ENCODE data around the gene ACOX1. TPM values are rescaled to one million over a fixed set of nuclear protein-coding genes. Genes with fewer than 3 reads are reported as not detected.

Gene ACOX1
- total RNA-seq, 1 donor from 2014 or later = 32.4 TPM

DNA sequence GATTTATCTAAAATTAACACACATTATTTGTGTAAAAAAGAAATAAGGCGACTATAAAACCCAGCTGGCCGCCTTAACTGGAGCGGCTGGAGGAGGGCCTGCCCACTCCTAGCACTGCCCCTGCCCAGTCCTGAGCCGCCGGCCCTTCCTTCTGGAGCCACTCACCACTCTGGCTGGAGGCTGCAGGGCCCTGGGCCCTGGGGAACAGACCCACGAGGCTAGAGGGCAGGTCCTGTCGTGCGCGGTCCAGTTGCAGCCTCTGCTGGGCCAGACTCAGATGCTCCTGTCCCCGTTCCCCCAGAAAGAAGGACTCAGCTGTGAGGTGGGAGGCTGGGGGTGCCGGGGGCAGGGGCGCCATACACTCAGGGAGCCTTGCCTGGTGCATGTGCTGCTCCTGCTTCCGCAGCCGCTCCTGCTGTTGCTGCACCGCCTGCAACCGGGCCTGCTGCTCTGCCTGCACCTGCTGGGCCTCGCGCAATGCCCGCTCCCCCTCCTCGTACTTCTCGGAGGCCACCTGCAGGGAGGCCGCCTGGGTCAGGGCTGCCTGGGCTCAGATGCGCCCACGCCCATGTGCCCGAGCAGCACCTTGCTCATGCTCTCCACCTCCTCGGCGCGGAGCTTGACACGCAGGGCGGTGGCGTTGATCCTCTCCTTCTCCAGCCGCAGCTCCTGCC is 65.3 kb downstream of the ACOX1 start:
- no peaks in the 10 kb centered on the region for H3K9me3 ChIP-seq (ENCODE audit: control insufficient read depth in 3 of 3, low read length in 3 of 3)
- H3K4me1 ChIP-seq (ENCODE audit: control insufficient read depth in 3 of 3, insufficient read depth in 3 of 3, low read length in 3 of 3) = no peaks in the 10 kb centered on the region
- H3K4me3 ChIP-seq (ENCODE audit: low read length in 3 of 3) = no peak overlapping the region
- H3K27ac ChIP-seq (ENCODE audit: low read depth, low read length) = no peak overlapping the region
- peaks cover 3 to 12% (median 4%) of the 10 kb centered on the region in 3 donors for H3K36me3 ChIP-seq (ENCODE audit: control insufficient read depth in 3 of 3, insufficient read depth in 3 of 3, low read length in 3 of 3)
- H3K9ac ChIP-seq (ENCODE audit: low read depth in 1 of 3, low read length in 3 of 3) = no peak overlapping the region
- H3K27me3 ChIP-seq (ENCODE audit: control insufficient read depth in 3 of 3, insufficient read depth in 3 of 3, low read length in 3 of 3) = no peaks in the 10 kb centered on the region

DNA sequence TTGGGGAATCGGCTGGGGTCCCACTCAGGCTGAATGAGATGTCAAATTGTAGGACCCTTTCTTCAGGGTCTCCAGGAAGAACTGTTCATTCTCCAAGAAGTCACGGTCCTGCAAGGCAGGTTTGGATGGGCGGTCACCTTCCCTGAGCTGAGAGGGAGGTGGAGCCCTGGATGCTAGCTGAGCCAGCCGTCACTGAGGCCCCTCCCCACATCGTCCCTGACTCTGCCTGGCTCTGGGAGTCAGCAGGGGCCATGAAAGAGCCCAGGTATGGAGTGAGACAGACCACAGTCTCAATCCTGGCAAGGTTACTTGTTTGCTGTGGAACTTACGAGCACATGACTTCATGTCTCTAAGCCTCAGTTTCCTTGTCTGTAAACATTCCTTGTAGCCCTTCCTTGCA is 68.3 kb downstream of the ACOX1 start:
- H3K9me3 ChIP-seq (ENCODE audit: control insufficient read depth in 3 of 3, low read length in 3 of 3) = no peaks in the 10 kb centered on the region
- no peak overlapping the region for H3K4me3 ChIP-seq (ENCODE audit: low read length in 3 of 3)
- H3K4me1 ChIP-seq (ENCODE audit: control insufficient read depth in 3 of 3, insufficient read depth in 3 of 3, low read length in 3 of 3) = no peaks in the 10 kb centered on the region
- no peak overlapping the region for H3K27ac ChIP-seq (ENCODE audit: low read depth, low read length)
- H3K27me3 ChIP-seq (ENCODE audit: control insufficient read depth in 3 of 3, insufficient read depth in 3 of 3, low read length in 3 of 3) = no peaks in the 10 kb centered on the region
- peaks cover 0 to 12% (median 4%) of the 10 kb centered on the region in 3 donors for H3K36me3 ChIP-seq (ENCODE audit: control insufficient read depth in 3 of 3, insufficient read depth in 3 of 3, low read length in 3 of 3)
- no peak overlapping the region for H3K9ac ChIP-seq (ENCODE audit: low read depth in 1 of 3, low read length in 3 of 3)

DNA sequence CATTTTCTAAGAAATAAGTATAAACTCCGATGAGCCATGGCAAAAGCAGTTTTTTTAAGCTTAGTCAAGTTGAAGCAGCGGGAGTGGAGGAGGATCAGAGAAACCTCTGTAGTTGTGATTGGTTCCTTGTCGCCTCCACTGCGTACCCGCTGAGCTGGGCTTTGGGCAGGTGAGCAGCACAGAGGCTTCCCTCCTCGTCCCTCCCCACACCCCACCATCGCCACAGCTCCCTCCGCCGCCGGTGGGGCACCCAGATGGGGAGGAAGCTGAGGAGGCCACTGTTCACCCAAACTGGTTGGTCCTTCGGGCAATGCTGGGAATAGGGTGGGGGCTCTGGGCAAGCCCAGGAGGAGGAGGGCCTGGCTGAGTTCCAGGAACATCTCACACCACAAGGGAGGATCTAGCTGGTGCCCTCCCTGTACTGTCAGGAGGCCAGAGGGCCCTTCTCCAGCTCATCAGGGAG is 69.1 kb downstream of the ACOX1 start:
- peaks cover 0 to 9% (median 0%) of the 10 kb centered on the region in 3 donors for H3K36me3 ChIP-seq (ENCODE audit: control insufficient read depth in 3 of 3, insufficient read depth in 3 of 3, low read length in 3 of 3)
- H3K4me1 ChIP-seq (ENCODE audit: control insufficient read depth in 3 of 3, insufficient read depth in 3 of 3, low read length in 3 of 3) = peaks cover 0 to 3% (median 3%) of the 10 kb centered on the region in 3 donors
- no peaks in the 10 kb centered on the region for H3K9me3 ChIP-seq (ENCODE audit: control insufficient read depth in 3 of 3, low read length in 3 of 3)
- no peak overlapping the region for H3K9ac ChIP-seq (ENCODE audit: low read depth in 1 of 3, low read length in 3 of 3)
- H3K27ac ChIP-seq (ENCODE audit: low read depth, low read length) = no peak overlapping the region
- H3K4me3 ChIP-seq (ENCODE audit: low read length in 3 of 3) = no peak overlapping the region
- no peaks in the 10 kb centered on the region for H3K27me3 ChIP-seq (ENCODE audit: control insufficient read depth in 3 of 3, insufficient read depth in 3 of 3, low read length in 3 of 3)

DNA sequence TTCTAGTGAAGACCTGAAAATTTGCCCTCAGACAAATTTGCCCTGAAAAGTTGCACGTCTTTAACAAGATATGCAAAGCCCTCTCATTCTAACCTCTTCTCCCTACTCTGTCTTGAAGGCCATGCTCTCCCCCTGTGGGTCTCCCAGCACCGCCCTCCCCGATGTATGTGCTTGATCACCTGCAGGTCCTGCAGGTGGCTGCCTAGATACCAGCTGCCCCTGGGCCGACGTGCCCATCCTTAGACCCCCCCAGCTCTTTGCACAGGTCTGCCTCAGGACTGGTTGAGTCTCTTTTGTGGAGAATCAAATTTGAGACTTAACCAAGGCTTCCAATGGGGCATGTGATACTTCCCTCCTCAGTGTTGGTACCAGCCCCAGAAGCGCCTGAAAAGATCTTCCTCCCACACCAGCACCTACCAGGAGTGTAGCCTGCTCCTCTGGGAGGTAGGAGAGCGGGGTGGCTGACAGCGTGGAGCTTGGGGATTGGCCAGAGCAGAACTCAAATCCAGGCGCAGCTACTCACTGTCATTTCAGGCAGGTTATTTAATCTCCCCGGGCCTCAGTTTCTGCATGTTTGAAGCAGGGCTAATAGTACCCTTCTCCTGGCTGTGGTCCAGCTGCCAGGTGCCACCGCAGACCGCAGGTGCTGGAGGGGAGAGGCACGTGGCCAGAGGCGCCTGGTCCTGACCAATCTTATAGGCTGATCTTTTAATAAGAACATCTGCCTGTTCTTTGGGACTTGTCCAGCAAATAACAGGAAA is 69.7 kb downstream of the ACOX1 start:
- Histone ChIP-seq H3K9me3 (ENCODE audit: control insufficient read depth in 3 of 3, low read length in 3 of 3) (no peaks in the 10 kb centered on the region), H3K27ac (ENCODE audit: low read depth, low read length) (no peak overlapping the region), H3K27me3 (ENCODE audit: control insufficient read depth in 3 of 3, insufficient read depth in 3 of 3, low read length in 3 of 3) (no peaks in the 10 kb centered on the region)

DNA sequence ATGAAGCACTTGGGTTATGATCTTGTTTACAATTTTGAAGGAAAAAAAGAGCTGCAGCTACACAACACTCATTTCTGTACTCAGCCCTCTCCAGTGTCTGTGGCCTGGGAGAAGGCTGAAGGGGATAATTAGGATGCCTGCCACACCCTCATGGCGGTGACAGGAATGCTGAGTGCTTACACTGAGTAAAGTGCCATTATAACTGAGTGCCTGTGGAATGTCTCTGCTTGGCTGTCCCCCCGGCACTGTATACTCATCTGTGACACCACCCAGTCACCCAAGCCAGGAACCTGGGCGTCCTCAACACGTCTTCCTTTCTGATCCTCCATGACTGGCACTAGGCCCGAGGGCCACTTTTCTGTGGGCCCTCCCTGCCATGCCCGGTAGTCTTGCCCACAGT is 70.8 kb downstream of the ACOX1 start:
- no peaks in the 10 kb centered on the region for H3K27me3 ChIP-seq (ENCODE audit: control insufficient read depth in 3 of 3, insufficient read depth in 3 of 3, low read length in 3 of 3)
- H3K4me1 ChIP-seq (ENCODE audit: control insufficient read depth in 3 of 3, insufficient read depth in 3 of 3, low read length in 3 of 3) = peaks cover 9 to 13% (median 10%) of the 10 kb centered on the region in 3 donors
- no peaks in the 10 kb centered on the region for H3K9me3 ChIP-seq (ENCODE audit: control insufficient read depth in 3 of 3, low read length in 3 of 3)
- no peak overlapping the region for H3K4me3 ChIP-seq (ENCODE audit: low read length in 3 of 3)
- H3K27ac ChIP-seq (ENCODE audit: low read depth, low read length) = no peak overlapping the region
- peaks cover 0 to 4% (median 0%) of the 10 kb centered on the region in 3 donors for H3K36me3 ChIP-seq (ENCODE audit: control insufficient read depth in 3 of 3, insufficient read depth in 3 of 3, low read length in 3 of 3)
- H3K9ac ChIP-seq (ENCODE audit: low read depth in 1 of 3, low read length in 3 of 3) = peak overlapping the region in 1 of 3 donors; percentile 8

More for the DNA sequence above, 69.7 kb downstream of the ACOX1 start:
- Histone ChIP-seq H3K36me3 (ENCODE audit: control insufficient read depth in 3 of 3, insufficient read depth in 3 of 3, low read length in 3 of 3) (peaks cover 0 to 4% (median 0%) of the 10 kb centered on the region in 3 donors), H3K9ac (ENCODE audit: low read depth in 1 of 3, low read length in 3 of 3) (no peak overlapping the region), H3K4me3 (ENCODE audit: low read length in 3 of 3) (no peak overlapping the region), H3K4me1 (ENCODE audit: control insufficient read depth in 3 of 3, insufficient read depth in 3 of 3, low read length in 3 of 3) (peaks cover 0 to 5% (median 3%) of the 10 kb centered on the region in 3 donors)

DNA sequence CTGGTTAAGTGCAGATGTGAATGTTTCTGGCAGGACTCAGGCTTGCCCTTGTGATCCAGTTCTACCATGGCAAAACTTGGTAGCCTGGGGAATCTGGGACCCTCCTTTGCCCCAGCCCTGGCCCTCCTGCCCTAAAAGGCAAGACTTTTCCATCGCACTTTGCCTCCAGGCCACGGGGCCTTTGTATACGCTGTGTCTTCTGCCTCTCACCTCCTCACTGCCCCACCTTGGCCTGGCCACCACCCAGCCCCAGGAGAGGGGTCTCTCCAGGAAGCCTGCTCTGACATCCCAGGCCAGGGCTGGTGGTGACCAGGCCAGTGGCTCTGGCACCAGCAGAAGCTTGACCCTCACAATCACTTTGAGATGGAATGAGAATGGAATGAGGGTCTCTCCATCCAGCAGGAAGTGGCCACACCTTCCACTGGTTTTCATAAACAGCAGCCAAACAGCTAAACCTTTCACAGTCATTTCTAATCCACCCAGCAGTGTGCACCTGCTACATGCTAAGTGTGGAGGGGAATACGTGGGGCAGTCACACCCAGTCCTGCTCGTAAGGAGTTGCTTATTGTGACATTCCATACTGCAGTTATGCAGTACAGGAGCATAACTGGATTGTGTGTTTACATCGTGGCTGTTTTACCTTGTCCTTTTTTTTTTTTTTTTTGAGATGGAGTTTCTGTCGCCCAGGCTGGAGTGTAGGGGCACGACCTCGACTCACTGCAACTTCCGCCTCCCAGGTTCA is 72.7 kb downstream of the ACOX1 start:
- Histone ChIP-seq H3K27me3 (ENCODE audit: control insufficient read depth in 3 of 3, insufficient read depth in 3 of 3, low read length in 3 of 3) (no peaks in the 10 kb centered on the region), H3K36me3 (ENCODE audit: control insufficient read depth in 3 of 3, insufficient read depth in 3 of 3, low read length in 3 of 3) (peaks cover 12 to 14% (median 14%) of the 10 kb centered on the region in 3 donors), H3K4me1 (ENCODE audit: control insufficient read depth in 3 of 3, insufficient read depth in 3 of 3, low read length in 3 of 3) (peaks cover 9 to 17% (median 10%) of the 10 kb centered on the region in 3 donors), H3K4me3 (ENCODE audit: low read length in 3 of 3) (no peak overlapping the region), H3K27ac (ENCODE audit: low read depth, low read length) (peak overlapping the region; percentile 44), H3K9me3 (ENCODE audit: control insufficient read depth in 3 of 3, low read length in 3 of 3) (no peaks in the 10 kb centered on the region), H3K9ac (ENCODE audit: low read depth in 1 of 3, low read length in 3 of 3) (no peak overlapping the region)

DNA sequence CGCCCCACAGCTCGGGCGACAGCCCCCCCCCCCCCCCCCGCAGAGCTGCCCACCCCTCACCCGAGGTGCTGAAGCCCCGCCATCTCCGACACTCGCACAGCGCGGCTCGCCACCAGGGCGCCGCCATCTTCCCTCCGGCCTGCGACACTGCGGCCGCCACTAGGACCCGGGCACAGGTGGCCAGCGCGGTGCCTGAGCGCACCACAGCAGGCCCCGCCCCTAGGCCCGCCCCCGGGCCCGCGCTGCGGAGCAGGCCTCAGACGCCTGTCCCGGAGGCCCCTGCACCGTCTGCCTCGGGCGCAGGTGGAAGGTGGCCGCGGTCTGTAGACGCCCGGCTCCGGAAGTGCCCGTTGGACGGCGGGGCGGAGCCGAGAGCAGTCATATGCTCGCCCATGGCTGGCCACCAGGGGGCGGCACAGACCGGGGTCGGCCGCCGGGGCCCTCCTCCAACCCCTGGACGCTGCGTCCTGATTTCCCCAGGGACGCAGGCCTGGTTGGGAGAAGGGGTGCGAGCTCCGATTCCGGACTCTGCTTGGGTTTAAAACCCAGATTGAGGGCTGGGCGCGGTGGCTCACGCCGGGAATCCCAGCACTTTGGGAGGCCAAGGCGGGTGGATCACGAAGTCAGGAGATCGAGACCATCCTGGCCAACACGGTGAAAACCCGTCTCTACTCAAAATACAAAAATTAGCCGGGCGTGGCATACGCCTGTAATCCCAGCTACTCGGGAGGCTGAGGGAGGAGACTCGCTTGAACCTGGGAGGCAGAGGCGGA is 74.0 kb downstream of the ACOX1 start, which contains the start of gene MRPL38:
Gene MRPL38 (minus strand): TSS at position 136 of the 773 bp plus-strand sequence. CDS start 9 bp downstream, at position 127.
- Histone ChIP-seq H3K9me3 (ENCODE audit: control insufficient read depth in 3 of 3, low read length in 3 of 3) (no peaks in the 10 kb centered on the region), H3K27ac (ENCODE audit: low read depth, low read length) (peak within 1 kb of the TSS; percentile 88)

DNA sequence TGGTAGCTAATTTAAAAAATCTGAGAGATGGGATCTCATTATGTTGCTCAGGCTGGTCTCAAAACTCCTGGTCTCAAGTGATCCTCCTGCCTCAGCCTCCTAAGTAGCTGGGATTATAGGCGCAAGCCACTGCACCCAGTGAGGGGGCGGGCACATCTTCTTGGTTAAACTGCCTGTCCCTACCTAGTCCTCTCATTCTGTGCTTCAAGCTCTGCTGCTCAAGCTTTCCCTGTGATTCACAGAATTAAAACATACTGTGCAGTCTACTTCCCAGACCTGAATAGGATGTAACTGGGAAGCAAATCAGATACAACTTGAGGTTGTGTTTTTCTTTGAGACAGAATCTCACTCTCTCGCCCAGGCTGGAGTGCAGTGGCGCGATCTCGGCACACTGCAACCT is 76.6 kb downstream of the ACOX1 start:
- peaks cover 43 to 50% (median 48%) of the 10 kb centered on the region in 3 donors for H3K36me3 ChIP-seq (ENCODE audit: control insufficient read depth in 3 of 3, insufficient read depth in 3 of 3, low read length in 3 of 3)
- H3K4me1 ChIP-seq (ENCODE audit: control insufficient read depth in 3 of 3, insufficient read depth in 3 of 3, low read length in 3 of 3) = peaks cover 9 to 20% (median 13%) of the 10 kb centered on the region in 3 donors
- H3K9me3 ChIP-seq (ENCODE audit: control insufficient read depth in 3 of 3, low read length in 3 of 3) = no peaks in the 10 kb centered on the region
- no peaks in the 10 kb centered on the region for H3K27me3 ChIP-seq (ENCODE audit: control insufficient read depth in 3 of 3, insufficient read depth in 3 of 3, low read length in 3 of 3)
- no peak overlapping the region for H3K9ac ChIP-seq (ENCODE audit: low read depth in 1 of 3, low read length in 3 of 3)
- no peak overlapping the region for H3K27ac ChIP-seq (ENCODE audit: low read depth, low read length)
- no peak overlapping the region for H3K4me3 ChIP-seq (ENCODE audit: low read length in 3 of 3)

More for the DNA sequence above, 74.0 kb downstream of the ACOX1 start, which contains the start of gene MRPL38:
- H3K9ac ChIP-seq (ENCODE audit: low read depth in 1 of 3, low read length in 3 of 3) = peak within 1 kb of the TSS; percentile 84 to 89 (median 86)
- no peaks in the 10 kb centered on the region for H3K27me3 ChIP-seq (ENCODE audit: control insufficient read depth in 3 of 3, insufficient read depth in 3 of 3, low read length in 3 of 3)
- H3K36me3 ChIP-seq (ENCODE audit: control insufficient read depth in 3 of 3, insufficient read depth in 3 of 3, low read length in 3 of 3) = peaks cover 24 to 28% (median 25%) of the 10 kb centered on the region in 3 donors
- H3K4me3 ChIP-seq (ENCODE audit: low read length in 3 of 3) = peak within 1 kb of the TSS; percentile 71 to 84 (median 82)
- peaks cover 9 to 17% (median 10%) of the 10 kb centered on the region in 3 donors for H3K4me1 ChIP-seq (ENCODE audit: control insufficient read depth in 3 of 3, insufficient read depth in 3 of 3, low read length in 3 of 3)

DNA sequence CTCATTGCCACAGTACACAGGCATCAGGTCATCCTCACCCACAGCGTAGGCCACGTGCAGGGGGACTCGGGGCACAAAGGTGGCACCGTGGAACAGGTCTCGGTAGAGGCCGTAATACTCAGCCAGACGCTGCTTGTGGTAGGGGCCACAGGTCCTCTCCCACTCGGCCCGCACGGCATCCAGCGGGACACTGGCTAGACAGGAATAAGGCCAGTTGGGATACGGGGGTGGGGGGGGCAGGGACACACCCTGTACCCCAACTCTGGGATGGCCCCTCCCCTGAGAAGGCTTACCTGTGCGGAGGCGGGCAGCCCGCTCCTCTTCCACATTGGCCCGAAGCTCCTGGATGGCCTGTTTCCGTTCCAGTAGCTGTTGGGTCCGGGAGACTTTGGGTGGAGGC is 77.2 kb downstream of the ACOX1 start:
- H3K4me1 ChIP-seq (ENCODE audit: control insufficient read depth in 3 of 3, insufficient read depth in 3 of 3, low read length in 3 of 3) = peaks cover 13 to 26% (median 17%) of the 10 kb centered on the region in 3 donors
- no peak overlapping the region for H3K9ac ChIP-seq (ENCODE audit: low read depth in 1 of 3, low read length in 3 of 3)
- peaks cover 43 to 50% (median 50%) of the 10 kb centered on the region in 3 donors for H3K36me3 ChIP-seq (ENCODE audit: control insufficient read depth in 3 of 3, insufficient read depth in 3 of 3, low read length in 3 of 3)

More for the DNA sequence above, 77.2 kb downstream of the ACOX1 start:
- Histone ChIP-seq H3K27ac (ENCODE audit: low read depth, low read length) (no peak overlapping the region), H3K9me3 (ENCODE audit: control insufficient read depth in 3 of 3, low read length in 3 of 3) (no peaks in the 10 kb centered on the region), H3K4me3 (ENCODE audit: low read length in 3 of 3) (no peak overlapping the region), H3K27me3 (ENCODE audit: control insufficient read depth in 3 of 3, insufficient read depth in 3 of 3, low read length in 3 of 3) (no peaks in the 10 kb centered on the region)

All from skeletal muscle tissue (tissue), 4 donors.